HT1080 (cell line): ENCODE data around the gene ZNF205. TPM values are rescaled to one million over a fixed set of nuclear protein-coding genes. Genes with fewer than 3 reads are reported as not detected.

Source experiments
- small RNA-seq: library from RNA; depleted of rRNA; stranded (forward); fragments of <200 nt; gene quantifications from one replicate; pipeline ENCODE3, GENCODE V24; 2014
- total RNA-seq: library from RNA; depleted of rRNA; stranded (reverse); fragments of >200 nt; shearing (Covaris generic); gene quantifications from 2 replicates; pipeline ENCODE4 v1.2.3, GENCODE V29; 2014; rRNA removed

The ZNF205 gene
- total RNA-seq, 1 experiment from 2014 or later: 15.3 TPM

Small RNA genes within 50 kb of the gene (small RNA-seq; reads per million reads assigned to genes)
- gene RNU1-22P: 0.18 reads per million

Other genes starting within 250 kb of the ZNF205 start
- gene FLYWCH2, start 229.4 kb upstream of the ZNF205 start, total RNA-seq: 33.2 and 34.5 TPM in 2 replicates
- gene FLYWCH1, start 200.7 kb upstream of the ZNF205 start, total RNA-seq: 21.0 and 25.8 TPM in 2 replicates
- gene KREMEN2, start 148.3 kb upstream of the ZNF205 start, total RNA-seq: 2.4 and 2.5 TPM in 2 replicates
- gene PAQR4, start 143.2 kb upstream of the ZNF205 start, total RNA-seq: 47.9 TPM in 2 replicates
- 37.6 and 46.9 TPM in 2 replicates for gene PKMYT1, start 132.1 kb upstream of the ZNF205 start, total RNA-seq
- gene CLDN9, start 99.7 kb upstream of the ZNF205 start, total RNA-seq: not detected in 2 replicates
- gene CLDN6, start 94.4 kb upstream of the ZNF205 start, total RNA-seq: 0.07 TPM in 1 of 2 replicates, not detected in the other
- gene TNFRSF12A, start 92.2 kb upstream of the ZNF205 start, total RNA-seq: 411 and 496 TPM in 2 replicates
- 246 and 370 TPM in 2 replicates for gene HCFC1R1, start 88.6 kb upstream of the ZNF205 start, total RNA-seq
- gene THOC6, start 88.6 kb upstream of the ZNF205 start, total RNA-seq: 56.9 and 64.6 TPM in 2 replicates
- not detected in 2 replicates for gene BICDL2, start 75.6 kb upstream of the ZNF205 start, total RNA-seq
- gene MMP25, start 66.0 kb upstream of the ZNF205 start, total RNA-seq: 0.05 and 0.20 TPM in 2 replicates
- 1.6 and 2.5 TPM in 2 replicates for gene IL32, start 46.9 kb upstream of the ZNF205 start, total RNA-seq
- gene ZSCAN10, start 13.3 kb upstream of the ZNF205 start, total RNA-seq: not detected in 2 replicates
- gene ZNF213, start 22.4 kb downstream of the ZNF205 start, total RNA-seq: 3.8 and 4.6 TPM in 2 replicates
- gene OR1F1, start 75.6 kb downstream of the ZNF205 start, total RNA-seq: not detected in 2 replicates
- gene ZNF200, start 122.6 kb downstream of the ZNF205 start, total RNA-seq: 12.5 and 13.2 TPM in 2 replicates
- 0.03 TPM in 1 of 2 replicates, not detected in the other for gene MEFV, start 144.0 kb downstream of the ZNF205 start, total RNA-seq
- gene ZNF263, start 170.9 kb downstream of the ZNF205 start, total RNA-seq: 38.8 and 39.1 TPM in 2 replicates
- gene TIGD7, start 192.8 kb downstream of the ZNF205 start, total RNA-seq: 2.8 and 3.1 TPM in 2 replicates
- gene ZNF75A, start 192.9 kb downstream of the ZNF205 start, total RNA-seq: 12.2 and 16.9 TPM in 2 replicates
- gene OR2C1, start 243.3 kb downstream of the ZNF205 start, total RNA-seq: not detected in 2 replicates